H9 (cell line): ENCODE data around the gene KCNMB1. TPM values are rescaled to one million over a fixed set of nuclear protein-coding genes. Genes with fewer than 3 reads are reported as not detected.

ENCODE experiments used
- DNase-seq: peaks from one replicate; pipeline ENCODE4 v3.0.0-alpha.2; 2017
- H2AFZ ChIP-seq: one replicate; pipeline ENCODE4 v1.6.1; 2013; ENCODE audit warnings: mild to moderate bottlenecking, low read length, control low read depth, moderate library complexity
- H2AK5ac ChIP-seq: 2 replicates; pipeline ENCODE4 v1.6.1; 2013; ENCODE audit warnings: low read length, control low read depth, mixed read lengths; ENCODE audit not compliant: insufficient read length
- H2BK120ac ChIP-seq: one replicate; pipeline ENCODE4 v1.6.1; 2013; ENCODE audit warnings: low read depth, mild to moderate bottlenecking, low read length, control low read depth, inconsistent platforms; ENCODE audit not compliant: poor library complexity, severe bottlenecking
- H2BK12ac ChIP-seq: 2 replicates; pipeline ENCODE4 v1.6.1; 2013; ENCODE audit warnings: low read length, control low read depth, mixed read lengths, low read depth; ENCODE audit not compliant: insufficient read length
- H2BK15ac ChIP-seq: 2 replicates; pipeline ENCODE4 v1.6.1; 2013; ENCODE audit warnings: low read depth, low read length, control low read depth
- H2BK20ac ChIP-seq: one replicate; pipeline ENCODE4 v1.6.1; 2013; ENCODE audit warnings: low read depth, mild to moderate bottlenecking, low read length, control low read depth, inconsistent platforms; ENCODE audit not compliant: poor library complexity, severe bottlenecking
- H2BK5ac ChIP-seq: 2 replicates; pipeline ENCODE4 v1.6.1; 2013; ENCODE audit warnings: low read length, control low read depth, mixed read lengths; ENCODE audit not compliant: insufficient read length
- H3K14ac ChIP-seq: 2 replicates; pipeline ENCODE4 v1.6.1; 2013; ENCODE audit warnings: low read length, control low read depth; ENCODE audit not compliant: insufficient read depth
- H3K18ac ChIP-seq: 2 replicates; pipeline ENCODE4 v1.6.1; 2013; ENCODE audit warnings: low read depth, mild to moderate bottlenecking, mixed read lengths, low read length, control low read depth; ENCODE audit not compliant: insufficient read length
- H3K23ac ChIP-seq: 2 replicates; pipeline ENCODE4 v1.6.1; 2013; ENCODE audit warnings: low read length, control low read depth, mixed read lengths, low read depth; ENCODE audit not compliant: insufficient read length
- H3K23me2 ChIP-seq: 2 replicates; pipeline ENCODE4 v1.6.1; 2013; ENCODE audit warnings: low read depth, mild to moderate bottlenecking, mixed read lengths, low read length, control low read depth; ENCODE audit not compliant: insufficient read length, poor library complexity, severe bottlenecking
- H3K27ac ChIP-seq: 2 replicates; pipeline ENCODE4 v1.5.1; 2013; ENCODE audit warnings: low read length, control low read depth, mixed read lengths, low read depth; ENCODE audit not compliant: insufficient read length
- H3K27me3 ChIP-seq: 2 replicates; pipeline ENCODE4 v1.6.1; 2013; ENCODE audit warnings: low read length, control low read depth, inconsistent platforms; ENCODE audit not compliant: insufficient read depth
- H3K4ac ChIP-seq: 2 replicates; pipeline ENCODE4 v1.6.1; 2013; ENCODE audit warnings: low read depth, mild to moderate bottlenecking, control low read depth, inconsistent platforms, low read length, moderate library complexity
- H3K4me1 ChIP-seq: 2 replicates; pipeline ENCODE4 v1.6.1; 2013; ENCODE audit warnings: low read length, control low read depth, inconsistent platforms; ENCODE audit not compliant: insufficient read depth
- H3K4me2 ChIP-seq: 2 replicates; pipeline ENCODE4 v1.6.1; 2013; ENCODE audit warnings: low read length, control low read depth, mixed read lengths; ENCODE audit not compliant: insufficient read length, insufficient read depth
- H3K56ac ChIP-seq: 2 replicates; pipeline ENCODE4 v1.6.1; 2013; ENCODE audit warnings: low read depth, mild to moderate bottlenecking, mixed read lengths, low read length, control low read depth; ENCODE audit not compliant: insufficient read length
- H3K79me1 ChIP-seq: 2 replicates; pipeline ENCODE4 v1.6.1; 2013; ENCODE audit warnings: low read depth, mild to moderate bottlenecking, moderate library complexity, low read length, control low read depth, inconsistent platforms; ENCODE audit not compliant: insufficient read depth, poor library complexity, severe bottlenecking
- H3K79me2 ChIP-seq: 2 replicates; pipeline ENCODE4 v1.6.1; 2013; ENCODE audit warnings: low read length, control low read depth, inconsistent platforms; ENCODE audit not compliant: insufficient read depth
- H3K9ac ChIP-seq: 2 replicates; pipeline ENCODE4 v1.6.1; 2013; ENCODE audit warnings: low read length, control low read depth, mixed read lengths; ENCODE audit not compliant: insufficient read length; ENCODE audit errors: extremely low read depth
- H3K9me3 ChIP-seq: one replicate; pipeline ENCODE4 v1.6.1; 2013; ENCODE audit warnings: low read depth, low read length, inconsistent platforms; ENCODE audit not compliant: control insufficient read depth
- H3T11ph ChIP-seq: one replicate; pipeline ENCODE4 v1.6.1; 2013; ENCODE audit warnings: mild to moderate bottlenecking, low read length, control low read depth, inconsistent platforms
- H4K20me1 ChIP-seq: one replicate; pipeline ENCODE4 v1.6.1; 2013; ENCODE audit not compliant: control insufficient read depth, insufficient read length, insufficient read depth
- H4K5ac ChIP-seq: 2 replicates; pipeline ENCODE4 v1.6.1; 2013; ENCODE audit warnings: low read depth, mild to moderate bottlenecking, mixed read lengths, low read length, control low read depth; ENCODE audit not compliant: insufficient read length
- H4K8ac ChIP-seq: replicated peaks from 2 replicates; pipeline ENCODE4 v1.6.1; 2013; ENCODE audit warnings: low read length, control low read depth, mixed read lengths, low read depth; ENCODE audit not compliant: insufficient read length
- H4K91ac ChIP-seq: 2 replicates; pipeline ENCODE4 v1.6.1; 2013; ENCODE audit warnings: low read depth, mild to moderate bottlenecking, moderate library complexity, mixed read lengths, low read length, control low read depth; ENCODE audit not compliant: insufficient read length
- H3K27ac Mint-ChIP-seq, 3 experiments: 2 replicates in 2 of 3; 3 replicates in 1 of 3; pipeline ENCODE4 v1.8.0; 2020 to 2021; ENCODE audit warnings: mixed read lengths in 3 of 3, mild to moderate bottlenecking in 1 of 3, moderate library complexity in 1 of 3
- H3K27me3 Mint-ChIP-seq: 2 replicates; pipeline ENCODE4 v1.8.0; 2021; ENCODE audit warnings: low read depth, mild to moderate bottlenecking, moderate library complexity, mixed read lengths
- H3K36me3 Mint-ChIP-seq, 3 experiments: 2 replicates in 2 of 3; 3 replicates in 1 of 3; pipeline ENCODE4 v1.8.0; 2020 to 2021; ENCODE audit warnings: low read depth in 3 of 3, mixed read lengths in 3 of 3; ENCODE audit not compliant: insufficient read depth in 1 of 3
- H3K4me1 Mint-ChIP-seq, 2 experiments: 2 replicates each; pipeline ENCODE4 v1.8.0; 2020; ENCODE audit warnings: mixed read lengths in 2 of 2
- H3K4me3 Mint-ChIP-seq, 2 experiments: 2 replicates in 1 of 2; 3 replicates in 1 of 2; pipeline ENCODE4 v1.8.0; 2020 to 2021; ENCODE audit warnings: mild to moderate bottlenecking in 2 of 2, mixed read lengths in 2 of 2, moderate library complexity in 1 of 2
- H3K9me3 Mint-ChIP-seq, 2 experiments: 2 replicates in 1 of 2; 3 replicates in 1 of 2; pipeline ENCODE4 v1.8.0; 2020; ENCODE audit warnings: mild to moderate bottlenecking in 2 of 2, mixed read lengths in 2 of 2, moderate library complexity in 1 of 2
- WGBS: extraction: QIAGEN DNeasy Blood & Tissue Kit; methylation state at CpG from one replicate; pipeline ENCODE4 v1.1.7; 2013; ENCODE audit warnings: missing lambda C conversion rate, low lambda C conversion rate, mixed read lengths; ENCODE audit not compliant: insufficient read length; ENCODE audit errors: extremely low coverage; 5-methylcytosine and 5-hydroxymethylcytosine counted together
- total RNA-seq: library from RNA; stranded (reverse); gene quantifications from 2 replicates; pipeline ENCODE4 v1.2.1, GENCODE V29; 2021
- TF ChIP-seq, protein P1 (sequence below): fragments of 200-600 bp; sonication (generic); conservative IDR thresholded peaks from 3 replicates; pipeline ENCODE4 v1.8.0; 2021; ENCODE audit warnings: antibody characterized with exemption, mild to moderate bottlenecking

Gene KCNMB1
- total RNA-seq, 1 experiment from 2014 or later = 0.28 TPM

DNA sequence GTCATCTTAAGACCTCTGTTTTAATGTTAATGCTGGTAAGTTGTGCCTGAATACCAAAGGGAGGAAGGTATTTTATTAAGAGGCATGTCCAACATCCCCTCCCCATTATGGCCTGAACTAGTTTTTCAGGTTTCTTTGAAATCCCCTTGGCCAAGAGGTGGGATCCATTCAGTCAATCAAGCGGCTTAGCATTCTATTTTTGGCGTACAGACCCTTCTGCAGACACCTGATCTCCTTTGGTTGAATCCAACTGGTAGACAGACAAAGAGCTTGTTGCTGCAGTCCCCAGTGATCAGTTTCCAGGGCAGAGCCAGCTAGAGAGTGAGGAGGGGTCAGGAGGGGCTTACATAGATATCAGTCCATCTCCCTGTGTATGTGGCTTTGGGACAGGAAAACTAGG, 7.9 kb upstream of the KCNMB1 start:
- peaks cover 23% of the 10 kb centered on the region for H3K4me1 ChIP-seq

More for the DNA sequence above, 7.9 kb upstream of the KCNMB1 start:
- Histone ChIP-seq H3K27me3 (no peaks in the 10 kb centered on the region), H4K8ac (no peak overlapping the region), H4K5ac (no peak overlapping the region), H3K23me2 (no peaks in the 10 kb centered on the region), H2BK20ac (no peak overlapping the region), H3K56ac (no peak overlapping the region), H3K18ac (no peak overlapping the region), H3K9me3 (no peaks in the 10 kb centered on the region), H3K14ac (no peak overlapping the region), H3K9ac (no peak overlapping the region), H2BK12ac (no peak overlapping the region), H3K23ac (no peak overlapping the region), H2AK5ac (no peak overlapping the region), H3T11ph (no peak overlapping the region), H3K79me1 (no peaks in the 10 kb centered on the region), H3K4ac (no peak overlapping the region), H3K4me2 (peak overlapping the region; percentile 1), H3K79me2 (no peaks in the 10 kb centered on the region), H2BK15ac (no peak overlapping the region), H2AFZ (no peak overlapping the region), H4K91ac (no peak overlapping the region), H3K27ac (peak overlapping the region; percentile 12), H4K20me1 (no peaks in the 10 kb centered on the region), H2BK120ac (no peak overlapping the region), H2BK5ac (no peak overlapping the region)
- Mint-ChIP-seq H3K4me3 (peak overlapping the region; percentile 22 to 54), H3K4me1 (peaks cover 81 to 83% of the 10 kb centered on the region in 2 experiments), H3K27me3 (no peaks in the 10 kb centered on the region; the same call in 1 of the 2 replicates), H3K9me3 (peaks cover 4 to 5% of the 10 kb centered on the region in 2 experiments; a peak in 3 of 5 replicates), H3K27ac (peak overlapping the region; percentile 87 to 100 (median 93)), H3K36me3 (peaks cover 5 to 13% (median 5%) of the 10 kb centered on the region in 3 experiments; a peak in 6 of 7 replicates)
- TF ChIP-seq, protein P1, sequence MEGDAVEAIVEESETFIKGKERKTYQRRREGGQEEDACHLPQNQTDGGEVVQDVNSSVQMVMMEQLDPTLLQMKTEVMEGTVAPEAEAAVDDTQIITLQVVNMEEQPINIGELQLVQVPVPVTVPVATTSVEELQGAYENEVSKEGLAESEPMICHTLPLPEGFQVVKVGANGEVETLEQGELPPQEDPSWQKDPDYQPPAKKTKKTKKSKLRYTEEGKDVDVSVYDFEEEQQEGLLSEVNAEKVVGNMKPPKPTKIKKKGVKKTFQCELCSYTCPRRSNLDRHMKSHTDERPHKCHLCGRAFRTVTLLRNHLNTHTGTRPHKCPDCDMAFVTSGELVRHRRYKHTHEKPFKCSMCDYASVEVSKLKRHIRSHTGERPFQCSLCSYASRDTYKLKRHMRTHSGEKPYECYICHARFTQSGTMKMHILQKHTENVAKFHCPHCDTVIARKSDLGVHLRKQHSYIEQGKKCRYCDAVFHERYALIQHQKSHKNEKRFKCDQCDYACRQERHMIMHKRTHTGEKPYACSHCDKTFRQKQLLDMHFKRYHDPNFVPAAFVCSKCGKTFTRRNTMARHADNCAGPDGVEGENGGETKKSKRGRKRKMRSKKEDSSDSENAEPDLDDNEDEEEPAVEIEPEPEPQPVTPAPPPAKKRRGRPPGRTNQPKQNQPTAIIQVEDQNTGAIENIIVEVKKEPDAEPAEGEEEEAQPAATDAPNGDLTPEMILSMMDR = no peak
- WGBS = no CpG with 5 or more reads among the region's 2 CpGs
- peak; percentile 58 for DNase-seq
